C4-2B (cell line): ENCODE results near the gene MMAA.
"Not testable (repeated sequence)": the region's sequence is repeated elsewhere in the genome, so short reads cannot be mapped to it uniquely, and the experiment has no call there.

Source experiments
- H3K27ac ChIP-seq: fragments of 450-650 bp; 2 replicates; pipeline ENCODE4 v1.5.1; 2017
- CTCF ChIP-seq: fragments of 450-650 bp; conservative IDR thresholded peaks from 2 replicates; pipeline ENCODE4 v1.5.1; 2017; ENCODE audit warnings: mild to moderate bottlenecking
- ZFX ChIP-seq: fragments of 450-650 bp; IDR thresholded peaks from 2 replicates; pipeline ENCODE4 v1.6.1; 2017

MMAA gene

DNA sequence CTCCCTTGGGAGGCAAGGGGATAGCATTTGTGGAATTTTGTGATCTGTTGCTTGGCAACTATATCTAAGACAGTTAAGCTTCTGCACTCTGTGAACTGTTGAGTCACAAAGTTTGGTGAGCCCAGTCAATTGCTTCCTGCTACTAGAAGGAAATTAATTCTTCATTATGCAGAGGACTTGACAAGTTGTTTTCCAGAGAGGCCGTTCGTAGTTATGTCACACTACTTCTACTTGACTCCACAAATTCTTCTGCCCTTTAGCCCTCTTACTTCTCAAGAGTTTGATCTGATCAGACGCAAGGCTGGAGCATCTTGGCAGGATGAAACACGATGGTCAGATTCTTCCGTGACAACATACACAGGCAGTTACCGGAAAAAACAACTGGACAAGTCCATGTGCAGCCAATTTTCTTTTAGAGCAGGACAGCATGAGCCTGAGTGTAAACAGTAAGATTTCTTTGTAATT is 60.8 kb downstream of the MMAA start, which contains the start of gene C4orf51:
TSS of gene C4orf51 (plus strand) at position 156 of the 465 bp plus-strand sequence. CDS start at position 214, 58 bp downstream.
- H3K27ac ChIP-seq, result peak within 1 kb of the TSS; percentile 47; the same call in 1 of the 2 replicates
- TF ChIP-seq ZFX, result no peak
- TF ChIP-seq CTCF, result no peak

DNA sequence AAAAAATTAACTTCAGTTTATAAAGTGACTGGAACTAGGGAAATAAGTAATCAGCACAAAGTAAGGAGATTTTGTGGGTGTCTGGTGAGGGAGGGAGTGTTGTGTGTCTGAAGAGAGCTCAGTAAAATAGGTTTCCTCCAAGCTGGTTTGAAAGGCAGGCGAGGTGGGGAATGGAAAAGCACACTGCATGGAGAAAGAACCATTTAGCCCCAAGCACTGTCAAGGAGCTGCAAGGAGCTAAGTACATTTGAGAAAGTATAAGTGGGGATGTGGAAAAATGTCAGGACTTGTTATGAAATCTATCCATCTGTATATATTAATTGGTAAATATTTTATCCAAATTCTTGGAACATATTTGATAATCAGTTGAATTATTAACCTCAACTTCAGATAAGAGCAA is 61.7 kb downstream of the MMAA start:
- TF ChIP-seq CTCF (no peak), ZFX (no peak)
- H3K27ac ChIP-seq, result no peak overlapping the region

- TF ChIP-seq CTCF, result no peak
- no peak overlapping the region for H3K27ac ChIP-seq
Observed at GRCh38 chr4:145681518-145681917, 62.3 kb downstream of the MMAA start.

DNA sequence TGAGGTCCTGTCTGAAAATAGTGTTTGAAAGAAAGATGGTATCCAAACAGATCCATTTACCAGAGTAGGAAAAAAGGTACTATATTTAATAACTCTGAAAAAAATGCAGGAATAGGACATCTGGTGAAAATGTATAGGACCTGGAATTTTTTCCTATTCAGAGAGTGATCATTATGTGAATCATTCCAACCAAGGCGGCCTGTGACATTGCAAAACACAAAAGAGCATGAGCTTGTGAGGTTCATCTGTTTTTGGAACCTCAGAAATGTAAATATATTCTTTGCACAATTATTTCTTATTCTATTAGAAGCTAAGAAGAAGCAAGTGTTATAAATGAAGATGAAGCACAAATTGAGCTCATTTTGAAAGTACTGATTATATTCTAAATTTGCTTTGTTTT is 62.8 kb downstream of the MMAA start:
- H3K27ac ChIP-seq, result no peak overlapping the region
- TF ChIP-seq CTCF, result no peak
- no peak for TF ChIP-seq ZFX

- no peak overlapping the region for H3K27ac ChIP-seq
- no peak for TF ChIP-seq CTCF
Observed at GRCh38 chr4:145686991-145687390, 67.8 kb downstream of the MMAA start.

- H3K27ac ChIP-seq, result no peak overlapping the region
- TF ChIP-seq ZFX, result no peak
- TF ChIP-seq CTCF, result no peak
Observed at GRCh38 chr4:145690610-145691009, 71.4 kb downstream of the MMAA start.

DNA sequence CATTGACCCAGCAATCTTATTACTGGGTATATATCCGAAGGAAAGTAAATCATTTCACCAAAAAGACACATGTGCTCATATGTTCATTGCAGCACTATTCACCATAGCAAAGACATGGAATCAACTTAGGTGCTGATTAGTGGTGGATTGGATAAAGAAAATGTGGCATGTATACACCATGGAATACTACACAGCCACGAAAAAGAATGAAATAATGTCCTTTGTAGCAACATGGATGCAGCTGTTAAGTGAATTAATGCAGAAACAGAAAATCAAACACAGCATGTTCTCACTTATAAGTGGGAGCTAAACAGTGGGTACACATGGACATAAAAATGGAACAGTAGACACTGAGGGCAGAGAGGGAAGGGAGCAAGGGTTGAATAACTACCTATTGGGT is 72.2 kb downstream of the MMAA start:
- not testable (repeated sequence) for H3K27ac ChIP-seq

GRCh38 chr4:145694929-145695328 is 75.7 kb downstream of the MMAA start:
- no peak for TF ChIP-seq CTCF
- no peak for TF ChIP-seq ZFX
- H3K27ac ChIP-seq, result no peak overlapping the region
